Lower leg skin (tissue), 4 donors: ENCODE measurements around the gene LMBRD1. TPM values are rescaled to one million over a fixed set of nuclear protein-coding genes. Genes with fewer than 3 reads are reported as not detected.

Experiments used
- DNase-seq, 2 donors: peaks; one replicate each; pipeline ENCODE4 v3.0.0-alpha.2; 2019; ENCODE audit warnings: low spot score in 2 of 2
- H3K4me3 ChIP-seq: fragments of 200-600 bp; sonication (generic); 2 replicates; pipeline ENCODE4 v1.5.1; 2017; ENCODE audit warnings: mild to moderate bottlenecking, low read depth; ENCODE audit not compliant: poor library complexity, severe bottlenecking
- POLR2A ChIP-seq, 2 donors: fragments of 450-650 bp; IDR thresholded peaks; one replicate each; pipeline ENCODE4 v1.6.1; 2016 to 2017; ENCODE audit warnings: antibody characterized with exemption in 2 of 2, mild to moderate bottlenecking in 1 of 2, moderate library complexity in 1 of 2
- WGBS, 2 donors: methylation state at CpG; one replicate each; pipeline ENCODE4 v1.1.5; 2018; 5-methylcytosine and 5-hydroxymethylcytosine counted together
- intact Hi-C: fragments of 100-400 bp; cut with DNase I; formaldehyde crosslinking; loops from one replicate; pipeline ENCODE4 v1.15.0; 2023; ENCODE audit warnings: low total_unique reads
- total RNA-seq, 4 donors: library from RNA; depleted of rRNA; stranded (reverse); fragments of >200 nt; gene quantifications; one replicate each; pipeline ENCODE4 v1.1.0, GENCODE V29; 2016
- TF ChIP-seq, protein P1 (sequence below), 3 donors: fragments of 450-650 bp; IDR thresholded peaks; one replicate each; pipeline ENCODE4 v1.5.1; 2016; ENCODE audit warnings: antibody characterized with exemption in 3 of 3, mild to moderate bottlenecking in 3 of 3, moderate library complexity in 2 of 3

The LMBRD1 gene
- total RNA-seq, 4 donors from 2014 or later, result 61.1 to 67.4 (median 65.0) TPM

DNA sequence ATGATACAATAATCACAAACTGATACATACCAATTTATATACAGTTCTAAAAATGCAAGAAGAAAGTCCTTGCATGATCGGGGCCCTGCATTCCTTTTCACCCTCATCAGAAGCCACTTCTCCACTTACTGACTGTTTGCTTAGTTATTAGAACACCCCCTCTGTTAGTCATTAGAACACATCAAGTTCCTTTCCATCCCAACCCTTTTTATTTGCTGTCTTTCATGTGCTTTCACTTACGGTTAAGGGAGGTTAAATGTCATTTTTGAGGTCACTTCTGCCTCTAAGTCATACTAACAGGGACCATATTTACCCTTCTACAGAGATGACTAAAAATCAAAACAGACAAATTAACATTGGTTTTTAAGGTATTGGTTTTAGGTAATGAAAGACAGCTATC lies 149.1 kb downstream of the LMBRD1 start:
- DNase-seq, result no peak
- WGBS, 2 donors, result 51 to 58% methylated on average over 2 of the region's 2 CpGs
- intact Hi-C loops, result no loop called here
- H3K4me3 ChIP-seq, result no peak overlapping the region
- TF ChIP-seq, protein P1, sequence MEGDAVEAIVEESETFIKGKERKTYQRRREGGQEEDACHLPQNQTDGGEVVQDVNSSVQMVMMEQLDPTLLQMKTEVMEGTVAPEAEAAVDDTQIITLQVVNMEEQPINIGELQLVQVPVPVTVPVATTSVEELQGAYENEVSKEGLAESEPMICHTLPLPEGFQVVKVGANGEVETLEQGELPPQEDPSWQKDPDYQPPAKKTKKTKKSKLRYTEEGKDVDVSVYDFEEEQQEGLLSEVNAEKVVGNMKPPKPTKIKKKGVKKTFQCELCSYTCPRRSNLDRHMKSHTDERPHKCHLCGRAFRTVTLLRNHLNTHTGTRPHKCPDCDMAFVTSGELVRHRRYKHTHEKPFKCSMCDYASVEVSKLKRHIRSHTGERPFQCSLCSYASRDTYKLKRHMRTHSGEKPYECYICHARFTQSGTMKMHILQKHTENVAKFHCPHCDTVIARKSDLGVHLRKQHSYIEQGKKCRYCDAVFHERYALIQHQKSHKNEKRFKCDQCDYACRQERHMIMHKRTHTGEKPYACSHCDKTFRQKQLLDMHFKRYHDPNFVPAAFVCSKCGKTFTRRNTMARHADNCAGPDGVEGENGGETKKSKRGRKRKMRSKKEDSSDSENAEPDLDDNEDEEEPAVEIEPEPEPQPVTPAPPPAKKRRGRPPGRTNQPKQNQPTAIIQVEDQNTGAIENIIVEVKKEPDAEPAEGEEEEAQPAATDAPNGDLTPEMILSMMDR (IDR thresholded peaks at IDR 0.05), result no peak
- TF ChIP-seq POLR2A (IDR thresholded peaks at IDR 0.05), result no peak

DNA sequence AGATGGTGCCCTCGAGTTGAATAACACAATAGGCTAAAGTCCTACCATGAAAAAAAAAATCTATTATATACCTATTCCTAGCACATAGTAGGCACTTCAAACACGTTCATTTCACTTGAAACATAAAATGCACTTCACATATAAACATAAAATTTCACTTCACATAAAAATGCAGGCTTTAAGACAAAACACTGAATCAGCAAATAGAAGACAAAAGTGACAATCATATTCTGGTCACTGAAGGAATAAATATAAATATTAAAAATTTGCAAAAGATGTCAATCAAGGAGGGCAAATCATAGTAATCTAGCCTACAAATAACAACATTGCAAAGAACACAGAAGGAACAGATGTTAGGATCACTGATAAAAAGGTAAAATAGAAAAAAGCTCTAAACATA lies 153.1 kb downstream of the LMBRD1 start:
- H3K4me3 ChIP-seq, result no peak overlapping the region
- WGBS, 2 donors, result 53% methylated on average over 2 of the region's 2 CpGs
- no peak for DNase-seq
- TF ChIP-seq, protein P1 (IDR thresholded peaks at IDR 0.05), result no peak
- no peak for TF ChIP-seq POLR2A (IDR thresholded peaks at IDR 0.05)
- intact Hi-C loops, result no loop called here

DNA sequence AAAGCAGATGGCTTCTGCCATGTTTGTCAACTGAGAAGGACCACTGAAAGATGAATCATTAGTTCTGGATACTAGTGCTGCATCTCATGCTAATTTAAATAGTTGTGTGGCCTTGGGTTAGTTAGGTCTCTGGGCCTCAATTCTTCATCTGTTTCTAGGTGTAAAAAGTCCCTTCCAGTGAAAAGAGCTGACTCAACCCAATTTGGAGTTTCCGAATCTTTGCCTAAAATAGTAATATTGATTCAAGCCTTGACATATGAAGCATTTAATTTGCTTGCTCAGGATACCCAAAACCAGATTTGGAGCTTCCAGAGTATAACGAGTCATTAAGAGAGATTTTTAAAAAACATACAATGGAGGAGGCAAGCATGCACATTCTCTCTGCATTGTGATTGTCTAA lies 163.9 kb downstream of the LMBRD1 start:
- TF ChIP-seq POLR2A (IDR thresholded peaks at IDR 0.05), result no peak
- TF ChIP-seq, protein P1 (IDR thresholded peaks at IDR 0.05), result no peak
- intact Hi-C loops, result no loop called here
- H3K4me3 ChIP-seq, result no peak overlapping the region
- WGBS, 2 donors, result 79 to 83% methylated on average over 2 of the region's 2 CpGs
- DNase-seq, result no peak

DNA sequence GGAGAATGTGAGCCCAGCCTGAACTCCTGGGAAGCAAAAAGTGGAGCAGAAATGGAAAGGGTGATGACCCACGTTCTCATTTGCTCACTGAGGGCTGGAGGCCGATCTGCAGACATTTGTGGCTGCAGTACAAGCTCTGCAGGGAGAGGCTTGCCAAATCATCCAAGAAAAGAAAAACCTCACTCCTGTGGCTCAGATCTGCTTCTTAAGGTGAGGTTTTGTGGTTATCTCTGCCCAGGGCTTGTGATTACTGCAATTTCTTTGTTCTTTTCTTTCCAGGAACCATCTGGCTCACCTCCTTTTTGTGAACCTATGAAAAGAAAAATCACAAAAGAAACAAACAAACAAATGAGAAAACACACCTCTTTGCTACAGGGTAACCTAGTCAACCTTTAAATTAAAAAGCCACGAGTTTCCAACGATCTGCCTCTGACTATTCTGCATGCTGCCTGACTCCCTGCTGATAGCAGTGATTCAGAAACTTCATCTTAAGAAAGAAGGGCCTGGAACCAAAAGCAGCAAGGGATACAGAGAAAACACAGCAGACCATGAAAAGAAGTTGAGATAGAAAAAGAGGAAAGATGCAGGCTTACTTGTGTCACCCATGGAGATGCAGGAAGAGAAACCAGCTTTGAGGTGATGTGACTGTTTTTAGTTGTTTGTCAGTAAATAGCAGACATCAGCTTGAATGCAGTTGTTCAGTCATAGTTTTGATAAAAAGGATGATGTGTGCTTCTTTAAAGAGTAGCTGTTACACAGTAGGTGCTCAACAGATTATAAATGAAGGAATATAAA lies 165.1 kb downstream of the LMBRD1 start:
- 30 to 35% methylated on average over 4 of the region's 4 CpGs for WGBS, 2 donors
- TF ChIP-seq POLR2A (IDR thresholded peaks at IDR 0.05), result no peak
- TF ChIP-seq, protein P1 (IDR thresholded peaks at IDR 0.05), result no peak
- H3K4me3 ChIP-seq, result no peak overlapping the region
- intact Hi-C loops, result no loop called here
- no peak for DNase-seq

DNA sequence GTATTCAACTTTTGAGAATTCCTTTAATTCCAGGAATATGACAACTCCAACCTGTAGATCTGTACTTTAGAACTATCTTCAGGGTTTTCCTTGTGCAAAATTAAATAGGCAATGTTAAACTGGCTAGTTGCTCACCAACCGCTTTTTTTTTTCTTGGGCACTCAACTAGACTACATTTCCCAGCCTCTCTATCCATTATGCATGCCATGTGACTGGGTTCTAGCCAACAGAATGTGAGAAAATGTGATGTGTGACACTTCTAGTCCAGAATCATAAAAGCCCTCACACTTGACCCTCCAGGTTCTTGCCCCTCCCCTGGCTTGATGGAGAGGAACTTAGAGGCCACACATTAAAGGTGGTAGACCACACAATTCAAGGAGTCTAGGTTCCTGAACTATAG lies 166.0 kb downstream of the LMBRD1 start:
- no peak overlapping the region for H3K4me3 ChIP-seq
- no peak for DNase-seq
- TF ChIP-seq, protein P1 (IDR thresholded peaks at IDR 0.05), result no peak
- TF ChIP-seq POLR2A (IDR thresholded peaks at IDR 0.05), result no peak
- 92 to 95% methylated on average over 1 of the region's 1 CpG for WGBS, 2 donors
- intact Hi-C loops, result no loop called here

DNA sequence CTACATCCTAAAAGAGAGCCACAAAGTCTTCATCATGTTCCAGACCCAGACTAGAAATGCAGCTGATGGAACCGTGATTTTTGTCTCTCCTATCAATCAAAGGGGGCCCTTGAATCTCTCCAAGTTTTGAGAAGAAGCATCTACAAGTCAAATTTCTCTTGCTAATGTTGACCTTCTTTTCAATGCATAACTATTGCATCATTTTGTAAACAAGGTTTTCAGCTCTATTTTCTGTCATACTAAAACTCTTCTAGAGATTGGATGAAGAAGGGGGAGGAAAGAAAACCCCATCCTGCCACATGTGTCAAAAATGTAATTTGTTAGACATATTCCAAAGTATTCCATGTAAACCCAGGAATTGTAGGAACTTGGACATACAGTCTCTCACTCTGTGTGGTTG lies 169.2 kb downstream of the LMBRD1 start:
- WGBS, 2 donors, result 86 to 90% methylated on average over 1 of the region's 1 CpG
- H3K4me3 ChIP-seq, result no peak overlapping the region
- no peak for TF ChIP-seq POLR2A (IDR thresholded peaks at IDR 0.05)
- TF ChIP-seq, protein P1 (IDR thresholded peaks at IDR 0.05), result no peak
- intact Hi-C loops, result no loop called here
- no peak for DNase-seq
